Gastrocnemius medialis (tissue), 4 donors: ENCODE results near the gene FAM227B. TPM values are rescaled to one million over a fixed set of nuclear protein-coding genes. Genes with fewer than 3 reads are reported as not detected.

Source experiments
- ATAC-seq, 2 donors: fragments of 150-250 bp; one replicate each; pipeline ENCODE4 v1.9.1; 2016
- DNase-seq, 2 donors: peaks; one replicate each; pipeline ENCODE4 v3.0.0-alpha.2; 2019
- H3K27ac ChIP-seq, 4 donors: fragments of 200-600 bp; sonication (generic); 1 replicate in 1 of 4; 2 replicates in 3 of 4; pipeline ENCODE4 v1.5.1; 2016 to 2018; ENCODE audit warnings: mild to moderate bottlenecking in 2 of 4, moderate library complexity in 1 of 4
- H3K27me3 ChIP-seq, 3 donors: fragments of 200-600 bp; sonication (generic) in 2 of 3; 1 replicate in 1 of 3; 2 replicates in 2 of 3; pipeline versions ENCODE4 v1.5.1 to v1.6.0; 2016 to 2019; ENCODE audit warnings: mild to moderate bottlenecking in 1 of 3, moderate library complexity in 1 of 3
- H3K36me3 ChIP-seq, 2 donors: fragments of 200-600 bp; sonication (generic) in 1 of 2; one replicate each; pipeline ENCODE4 v1.5.1; 2017 to 2018
- H3K4me1 ChIP-seq, 2 donors: fragments of 200-600 bp; sonication (generic) in 1 of 2; one replicate each; pipeline ENCODE4 v1.5.1; 2016 to 2017; ENCODE audit warnings: mild to moderate bottlenecking in 2 of 2
- H3K4me3 ChIP-seq, 4 donors: fragments of 200-600 bp; sonication (generic) in 3 of 4; 1 replicate in 1 of 4; 2 replicates in 3 of 4; pipeline ENCODE4 v1.5.1; 2016 to 2019; ENCODE audit warnings: mild to moderate bottlenecking in 2 of 4
- H3K9me3 ChIP-seq, 3 donors: fragments of 200-600 bp; sonication (generic) in 2 of 3; 1 replicate in 1 of 3; 2 replicates in 2 of 3; pipeline ENCODE4 v1.5.1; 2016 to 2019
- CTCF ChIP-seq, 5 experiments: fragments of 450-650 bp in 3 of 5; fragments of 200-600 bp in 2 of 5; sonication (generic) in 2 of 5; IDR thresholded peaks in 4 of 5; conservative IDR thresholded peaks in 1 of 5; 1 replicate in 4 of 5; 2 replicates in 1 of 5; pipeline ENCODE4 v1.5.1; 2016 to 2019; ENCODE audit warnings: antibody characterized with exemption in 5 of 5, mild to moderate bottlenecking in 3 of 5, moderate library complexity in 3 of 5
- POLR2A ChIP-seq, 2 donors: fragments of 450-650 bp; IDR thresholded peaks; one replicate each; pipeline ENCODE4 v1.6.1; 2017; ENCODE audit warnings: antibody characterized with exemption in 2 of 2, mild to moderate bottlenecking in 2 of 2, moderate library complexity in 2 of 2
- in situ Hi-C, 4 donors: fragments of 200-750 bp; cut with MboI; loops; one replicate each; pipeline versions ENCODE4 v1.15.0 to v1.8.0; 2017; ENCODE audit warnings: low sequenced_read_pairs in 4 of 4
- intact Hi-C: fragments of 100-400 bp; cut with DNase I; formaldehyde crosslinking; loops from one replicate; pipeline ENCODE4 v1.15.1; 2023; ENCODE audit warnings: low total_unique reads
- total RNA-seq, 4 donors: library from RNA; depleted of rRNA; stranded (reverse); fragments of >200 nt; gene quantifications; one replicate each; pipeline versions ENCODE4 v1.1.0 to v1.2.3, GENCODE V29; 2016

FAM227B gene
- total RNA-seq, 4 donors from 2014 or later, result 7.5 to 15.4 (median 11.7) TPM

GRCh38 chr15:49435174-49435573 is 185.4 kb downstream of the FAM227B start:
- H3K27me3 ChIP-seq, result no peaks in the 10 kb centered on the region
- ATAC-seq (no peak), DNase-seq (no peak)
- no peaks in the 10 kb centered on the region for H3K36me3 ChIP-seq
- in situ Hi-C loops (no loop called here), intact Hi-C loops (no loop called here)
- H3K4me3 ChIP-seq, result no peak overlapping the region
- H3K27ac ChIP-seq, result no peak overlapping the region
- H3K9me3 ChIP-seq, result no peaks in the 10 kb centered on the region
- TF ChIP-seq POLR2A (IDR thresholded peaks at IDR 0.05) (no peak), CTCF (IDR thresholded peaks at IDR 0.05 in 4 of 5, conservative IDR thresholded peaks at IDR 0.05 in 1 of 5) (no peak)
- no peaks in the 10 kb centered on the region for H3K4me1 ChIP-seq

- H3K9me3 ChIP-seq, result no peaks in the 10 kb centered on the region
- no peak for DNase-seq
- no peaks in the 10 kb centered on the region for H3K36me3 ChIP-seq
- no peaks in the 10 kb centered on the region for H3K27me3 ChIP-seq
- H3K4me3 ChIP-seq, result no peak overlapping the region
- intact Hi-C loops (no loop called here), in situ Hi-C loops (no loop called here)
- TF ChIP-seq POLR2A (IDR thresholded peaks at IDR 0.05) (no peak), CTCF (IDR thresholded peaks at IDR 0.05 in 4 of 5, conservative IDR thresholded peaks at IDR 0.05 in 1 of 5) (no peak)
- ATAC-seq, result no peak
- H3K4me1 ChIP-seq, result peaks cover 0 to 4% of the 10 kb centered on the region in 2 donors
- peak overlapping the region in 2 of 4 donors; percentile 31 to 48 for H3K27ac ChIP-seq
These were observed 190.6 kb downstream of the FAM227B start for GRCh38 chr15:49430046-49430445.

GRCh38 chr15:49428409-49429095 is 192.1 kb downstream of the FAM227B start:
- H3K27me3 ChIP-seq, result no peaks in the 10 kb centered on the region
- intact Hi-C loops (loop anchor here (10.0 kb wide), 1 partner anchor 196 kb away; the partner anchor contains the start of genes DTWD1 and FAM227B), in situ Hi-C loops (loop anchor here in 3 of 4 donors (10.0 kb wide), 3 partner anchors 194 to 564 kb away; no protein-coding TSS in a partner anchor)
- H3K4me1 ChIP-seq, result peaks cover 0 to 4% of the 10 kb centered on the region in 2 donors
- H3K4me3 ChIP-seq, result peak overlapping the region in 2 of 4 donors; percentile 8 to 21
- no peaks in the 10 kb centered on the region for H3K36me3 ChIP-seq
- TF ChIP-seq POLR2A (IDR thresholded peaks at IDR 0.05), result no peak
- TF ChIP-seq CTCF (IDR thresholded peaks at IDR 0.05 in 4 of 5, conservative IDR thresholded peaks at IDR 0.05 in 1 of 5), result no peak
- H3K27ac ChIP-seq, result peak overlapping the region; percentile 22 to 54 (median 36)
- peak; percentile 85 to 87 for ATAC-seq
- H3K9me3 ChIP-seq, result no peaks in the 10 kb centered on the region
- DNase-seq, result no peak

GRCh38 chr15:49427372-49427771 is 193.2 kb downstream of the FAM227B start:
- ATAC-seq (no peak), DNase-seq (no peak)
- no peaks in the 10 kb centered on the region for H3K36me3 ChIP-seq
- peaks cover 0 to 4% of the 10 kb centered on the region in 2 donors for H3K4me1 ChIP-seq
- no peaks in the 10 kb centered on the region for H3K27me3 ChIP-seq
- no peak for TF ChIP-seq POLR2A (IDR thresholded peaks at IDR 0.05)
- no peak for TF ChIP-seq CTCF (IDR thresholded peaks at IDR 0.05 in 4 of 5, conservative IDR thresholded peaks at IDR 0.05 in 1 of 5)
- H3K27ac ChIP-seq, result peak overlapping the region in 3 of 4 donors; percentile 30 to 54 (median 42)
- intact Hi-C loops, result loop anchor here (10.0 kb wide), 1 partner anchor 197 kb away; the partner anchor contains the start of genes DTWD1 and FAM227B
- in situ Hi-C loops, result loop anchor here in 3 of 4 donors (10.0 kb wide), 3 partner anchors 193 to 563 kb away; no protein-coding TSS in a partner anchor
- H3K4me3 ChIP-seq, result peak overlapping the region in 1 of 4 donors; percentile 10
- no peaks in the 10 kb centered on the region for H3K9me3 ChIP-seq
